CD4-positive, alpha-beta T cell (primary cell): Measurements from ENCODE around the gene SCN10A. TPM values are rescaled to one million over a fixed set of nuclear protein-coding genes. Genes with fewer than 3 reads are reported as not detected.

Experiments used
- ATAC-seq: fragments of 200-7000 bp; cut with Tn5 transposase; one replicate; pipeline ENCODE4 v1.10.0; 2022; ENCODE audit warnings: mild to moderate bottlenecking; ENCODE audit not compliant: poor library complexity
- CTCF ChIA-PET: fragments of 350-600 bp; sonication (Branson Sonifier 250); formaldehyde crosslinking; loops from one replicate; lab custom pipeline; 2021; ENCODE audit warnings: antibody characterized with exemption, inconsistent platforms; lab: Charles Lee
- POLR2A ChIA-PET: fragments of 350-600 bp; sonication (Branson Sonifier 250); formaldehyde crosslinking; loops from one replicate; lab custom pipeline; 2021; ENCODE audit warnings: antibody characterized with exemption, inconsistent platforms; lab: Charles Lee
- DNase-seq, 14 experiments: peaks; one replicate each; pipeline ENCODE4 v3.0.0-alpha.2; 2013 to 2020; ENCODE audit warnings: mixed read lengths in 2 of 14
- H3K27ac ChIP-seq, 2 donors: one replicate each; pipeline versions ENCODE4 v1.5.1 to v1.7.0; 2013; ENCODE audit warnings: low read length in 2 of 2, low read depth in 1 of 2, mild to moderate bottlenecking in 1 of 2
- H3K27me3 ChIP-seq, 2 experiments: 1 replicate in 1 of 2; 2 replicates in 1 of 2; pipeline versions ENCODE4 v1.6.1 to v1.7.0; 2013; ENCODE audit warnings: low read length in 2 of 2, control low read depth in 1 of 2, mild to moderate bottlenecking in 1 of 2, moderate library complexity in 1 of 2; ENCODE audit not compliant: insufficient read depth in 2 of 2, control insufficient read depth in 1 of 2
- H3K36me3 ChIP-seq: one replicate; pipeline ENCODE4 v1.6.1; 2013; ENCODE audit warnings: low read length, control low read depth; ENCODE audit not compliant: insufficient read depth
- H3K4me1 ChIP-seq: one replicate; pipeline ENCODE4 v1.6.1; 2013; ENCODE audit warnings: low read length, control low read depth; ENCODE audit not compliant: insufficient read depth
- H3K4me3 ChIP-seq: one replicate; pipeline ENCODE4 v1.5.1; 2013; ENCODE audit warnings: mild to moderate bottlenecking, low read length, moderate library complexity
- H3K9me3 ChIP-seq, 2 experiments: 1 replicate in 1 of 2; 2 replicates in 1 of 2; pipeline versions ENCODE4 v1.6.1 to v1.7.0; 2013; ENCODE audit warnings: low read length in 2 of 2, mild to moderate bottlenecking in 2 of 2, control low read depth in 1 of 2, moderate library complexity in 1 of 2; ENCODE audit not compliant: control insufficient read depth in 1 of 2, insufficient read depth in 1 of 2
- H3K27ac Mint-ChIP-seq: one replicate; pipeline ENCODE4 v1.8.0; 2020; ENCODE audit warnings: mixed read lengths
- H3K27me3 Mint-ChIP-seq: one replicate; pipeline ENCODE4 v1.8.0; 2021; ENCODE audit warnings: mixed read lengths
- H3K36me3 Mint-ChIP-seq: one replicate; pipeline ENCODE4 v1.8.0; 2021; ENCODE audit warnings: low read depth, mixed read lengths
- H3K4me1 Mint-ChIP-seq: one replicate; pipeline ENCODE4 v1.8.0; 2021; ENCODE audit warnings: low read depth, mixed read lengths
- H3K4me3 Mint-ChIP-seq: one replicate; pipeline ENCODE4 v1.8.0; 2020; ENCODE audit warnings: mild to moderate bottlenecking, mixed read lengths
- H3K9me3 Mint-ChIP-seq: one replicate; pipeline ENCODE4 v1.8.0; 2020; ENCODE audit warnings: mixed read lengths
- intact Hi-C, 2 experiments: fragments of 100-400 bp; cut with DNase I in 1 of 2; cut with micrococcal nuclease in 1 of 2; formaldehyde crosslinking; loops; one replicate each; pipeline versions ENCODE4 v1.15.1 to v1.9.0; 2023 to 2025; cut with DNase I, micrococcal nuclease
- polyA plus RNA-seq, 2 donors: library from polyadenylated mRNA; unstranded; fragments of 120-200 nt; gene quantifications; one replicate each; pipeline ENCODE4 v1.2.1, GENCODE V29; 2013
- total RNA-seq, 174 experiments: library from RNA in 2 of 174; stranded (reverse) in 2 of 174; gene quantifications; one replicate each; pipeline ENCODE4 v1.2.3 and lab custom pipeline; 2021 to 2026
- TF ChIP-seq, protein P1 (sequence below): fragments of 200-600 bp; IDR thresholded peaks from one replicate; pipeline ENCODE4 v1.8.0; 2022; ENCODE audit warnings: antibody characterized with exemption, mild to moderate bottlenecking

SCN10A gene
- total RNA-seq (not detected), total RNA-seq (lab: John Stamatoyannopoulos, UW) (0 to 0.09 (median 0) reads per million in 172 experiments)
- polyA plus RNA-seq (2013, experiment 1 of 2), result not detected
- polyA plus RNA-seq (2013, experiment 2 of 2), result not detected

DNA sequence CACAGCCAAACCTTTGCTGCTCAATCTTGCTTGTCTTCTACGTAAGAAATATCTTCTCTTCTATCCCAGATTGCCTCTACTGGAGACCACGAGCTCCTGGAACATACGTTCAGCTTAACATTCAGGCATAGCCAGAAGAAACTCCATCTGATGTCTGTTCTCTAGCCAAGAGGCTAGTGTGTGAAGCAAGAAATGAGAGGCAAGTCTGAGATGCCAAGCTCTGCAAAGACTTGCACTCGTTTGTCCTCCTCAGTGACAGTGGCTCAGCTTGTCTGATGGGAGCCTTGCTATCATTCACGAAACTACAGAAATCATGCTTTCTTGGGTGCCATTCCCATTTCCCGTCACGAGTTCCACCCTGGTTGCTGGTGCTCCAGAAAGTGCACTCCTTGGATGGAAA is at the start of gene SCN10A:
TSS of gene SCN10A (minus strand) at position 192 of the 400 bp plus-strand sequence. CDS start 22,207 bp downstream, outside the sequence.
- TF ChIP-seq, protein P1, sequence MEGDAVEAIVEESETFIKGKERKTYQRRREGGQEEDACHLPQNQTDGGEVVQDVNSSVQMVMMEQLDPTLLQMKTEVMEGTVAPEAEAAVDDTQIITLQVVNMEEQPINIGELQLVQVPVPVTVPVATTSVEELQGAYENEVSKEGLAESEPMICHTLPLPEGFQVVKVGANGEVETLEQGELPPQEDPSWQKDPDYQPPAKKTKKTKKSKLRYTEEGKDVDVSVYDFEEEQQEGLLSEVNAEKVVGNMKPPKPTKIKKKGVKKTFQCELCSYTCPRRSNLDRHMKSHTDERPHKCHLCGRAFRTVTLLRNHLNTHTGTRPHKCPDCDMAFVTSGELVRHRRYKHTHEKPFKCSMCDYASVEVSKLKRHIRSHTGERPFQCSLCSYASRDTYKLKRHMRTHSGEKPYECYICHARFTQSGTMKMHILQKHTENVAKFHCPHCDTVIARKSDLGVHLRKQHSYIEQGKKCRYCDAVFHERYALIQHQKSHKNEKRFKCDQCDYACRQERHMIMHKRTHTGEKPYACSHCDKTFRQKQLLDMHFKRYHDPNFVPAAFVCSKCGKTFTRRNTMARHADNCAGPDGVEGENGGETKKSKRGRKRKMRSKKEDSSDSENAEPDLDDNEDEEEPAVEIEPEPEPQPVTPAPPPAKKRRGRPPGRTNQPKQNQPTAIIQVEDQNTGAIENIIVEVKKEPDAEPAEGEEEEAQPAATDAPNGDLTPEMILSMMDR, result no peak
- ATAC-seq, result no peak
- DNase-seq, result no peak
- intact Hi-C loops, result no loop called here
- Mint-ChIP-seq H3K9me3 (no peaks in the 10 kb centered on the region), H3K36me3 (no peaks in the 10 kb centered on the region), H3K27ac (no peak within 1 kb of the TSS), H3K27me3 (peaks cover 16% of the 10 kb centered on the region), H3K4me3 (no peak within 1 kb of the TSS), H3K4me1 (no peaks in the 10 kb centered on the region)
- CTCF ChIA-PET, result no interaction called here
- H3K36me3 ChIP-seq, result no peaks in the 10 kb centered on the region
- H3K27ac ChIP-seq, result no peak within 1 kb of the TSS
- H3K9me3 ChIP-seq, result peaks cover 0 to 3% of the 10 kb centered on the region in 2 experiments
- H3K4me1 ChIP-seq, result no peaks in the 10 kb centered on the region
- POLR2A ChIA-PET, result no interaction called here
- H3K27me3 ChIP-seq, result peaks cover 0 to 2% of the 10 kb centered on the region in 2 experiments
- no peak within 1 kb of the TSS for H3K4me3 ChIP-seq

DNA sequence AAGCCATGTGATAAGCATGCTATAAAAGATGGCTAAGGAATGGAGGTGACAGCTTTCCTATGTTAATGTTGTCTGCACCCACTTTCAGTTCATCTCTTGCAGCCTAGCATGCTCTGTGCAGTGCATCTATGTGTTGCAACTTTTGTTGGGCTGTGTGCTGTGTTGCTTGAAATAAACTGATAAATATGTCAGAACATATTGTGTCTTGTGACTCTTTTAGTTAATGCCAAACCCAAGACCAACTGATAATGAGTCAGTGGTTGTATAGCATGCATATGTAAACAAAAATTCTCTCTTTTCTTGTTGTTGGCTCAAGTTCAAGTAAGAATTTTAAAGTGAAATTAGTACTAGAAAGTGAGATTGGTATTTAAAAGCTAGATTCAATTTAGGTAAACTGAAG is 37.0 kb upstream of the SCN10A start:
- Mint-ChIP-seq H3K27me3 (peaks cover 28% of the 10 kb centered on the region), H3K9me3 (no peaks in the 10 kb centered on the region), H3K27ac (no peak overlapping the region), H3K4me1 (no peaks in the 10 kb centered on the region), H3K36me3 (no peaks in the 10 kb centered on the region), H3K4me3 (no peak overlapping the region)
- DNase-seq (no peak), ATAC-seq (no peak)
- peaks cover 0 to 2% of the 10 kb centered on the region in 2 experiments for H3K27me3 ChIP-seq
- intact Hi-C loops, result no loop called here
- POLR2A ChIA-PET, result no interaction called here
- H3K9me3 ChIP-seq, result no peaks in the 10 kb centered on the region
- no peak overlapping the region for H3K4me3 ChIP-seq
- no peaks in the 10 kb centered on the region for H3K36me3 ChIP-seq
- no peak overlapping the region for H3K27ac ChIP-seq
- TF ChIP-seq, protein P1, result no peak
- CTCF ChIA-PET, result no interaction called here
- no peaks in the 10 kb centered on the region for H3K4me1 ChIP-seq

DNA sequence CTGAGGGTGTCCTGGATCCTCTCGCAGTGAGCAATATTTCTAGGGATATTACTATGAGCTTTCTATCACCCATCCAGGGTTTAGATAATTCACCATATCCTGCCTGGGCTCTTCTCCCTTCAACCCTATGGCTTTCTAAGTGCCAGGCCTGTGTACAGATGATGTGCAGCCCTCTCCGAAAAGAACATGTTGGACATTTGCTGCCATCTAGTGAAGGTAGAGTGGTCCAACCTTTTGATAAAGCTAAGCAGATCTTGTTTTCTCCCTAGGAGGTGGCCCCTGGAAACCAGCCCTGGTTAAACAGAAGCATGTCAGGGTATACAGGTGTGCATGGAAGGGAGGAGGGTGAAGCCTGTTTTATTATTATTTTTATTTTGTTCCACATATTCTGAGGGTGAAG is 27.9 kb upstream of the SCN10A start:
- Histone ChIP-seq H3K4me3 (no peak overlapping the region), H3K36me3 (no peaks in the 10 kb centered on the region), H3K27me3 (peaks cover 9 to 10% of the 10 kb centered on the region in 2 experiments), H3K27ac (no peak overlapping the region), H3K9me3 (no peaks in the 10 kb centered on the region), H3K4me1 (no peaks in the 10 kb centered on the region)
- TF ChIP-seq, protein P1, result no peak
- intact Hi-C loops, result no loop called here
- peaks cover 51% of the 10 kb centered on the region for H3K27me3 Mint-ChIP-seq
- ChIA-PET CTCF (no interaction called here), POLR2A (interaction anchor here (0.6 kb wide), 1 partner anchor 17 kb away, joined by 3 read pairs; no protein-coding TSS in a partner anchor)
- H3K36me3 Mint-ChIP-seq, result no peaks in the 10 kb centered on the region
- ATAC-seq (no peak), DNase-seq (peak in 1 of 14 experiments; percentile 2)
- H3K4me3 Mint-ChIP-seq, result no peak overlapping the region
- H3K9me3 Mint-ChIP-seq, result no peaks in the 10 kb centered on the region
- no peaks in the 10 kb centered on the region for H3K4me1 Mint-ChIP-seq
- H3K27ac Mint-ChIP-seq, result no peak overlapping the region
